Mucosa of gallbladder (tissue), 1 donor: Measurements from ENCODE around the gene TET2. TPM values are rescaled to one million over a fixed set of nuclear protein-coding genes. Genes with fewer than 3 reads are reported as not detected.
"Not testable (repeated sequence)": the region's sequence is repeated elsewhere in the genome, so short reads cannot be mapped to it uniquely, and the experiment has no call there.

Experiments
- DNase-seq: peaks from one replicate; pipeline ENCODE4 v3.0.0-alpha.2; 2020; ENCODE audit warnings: low spot score
- total RNA-seq: library from RNA; stranded (reverse); gene quantifications from one replicate; pipeline ENCODE4 v1.2.1, GENCODE V29; 2021
- donor health status: DM: no; HTN: no; CAD: no.

TET2 gene
- total RNA-seq, 1 donor from 2014 or later = 17.6 TPM

DNA sequence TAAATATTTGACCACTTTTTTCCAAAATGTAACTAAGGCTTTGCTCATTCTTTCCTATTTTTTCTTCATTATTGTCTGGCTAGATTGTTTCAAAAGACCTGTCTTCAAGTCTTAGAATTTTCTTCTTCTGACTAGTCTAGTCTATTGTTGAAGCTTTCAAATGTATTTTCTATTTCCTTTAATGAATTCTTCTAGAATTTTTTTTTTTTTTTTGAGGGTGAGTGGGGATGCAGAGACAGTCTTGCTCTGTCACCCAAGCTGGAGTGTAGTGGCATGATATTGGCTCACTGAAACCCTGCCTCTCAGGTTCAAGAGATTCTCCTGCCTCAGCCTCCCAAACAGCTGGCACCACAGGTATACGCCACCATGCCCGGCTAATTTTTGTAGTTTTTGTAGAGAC lies 141.4 kb downstream of the TET2 start:
- DNase-seq = no peak

GRCh38 chr4:105291925-105292324 lies 145.2 kb downstream of the TET2 start:
- no peak for DNase-seq

DNA sequence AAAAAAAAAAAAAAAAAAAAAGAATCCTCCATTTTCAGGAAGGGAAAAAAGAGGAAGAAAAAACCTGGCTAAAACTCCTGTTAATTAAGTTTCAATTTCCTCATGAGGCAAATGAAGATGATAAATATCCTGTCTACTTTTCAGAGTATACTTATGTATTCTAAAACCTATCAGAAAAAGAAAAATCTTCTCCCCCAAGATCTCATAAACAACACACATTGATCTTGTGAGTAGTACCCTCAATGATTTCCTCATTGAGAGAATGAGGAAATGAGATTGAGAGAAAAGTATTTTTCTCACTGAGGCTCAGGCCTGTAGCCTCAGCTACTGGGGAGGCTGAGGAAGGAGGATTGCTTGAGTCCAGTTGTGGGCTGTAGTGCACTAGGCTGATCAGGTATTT lies 146.7 kb downstream of the TET2 start:
- DNase-seq = no peak

DNA sequence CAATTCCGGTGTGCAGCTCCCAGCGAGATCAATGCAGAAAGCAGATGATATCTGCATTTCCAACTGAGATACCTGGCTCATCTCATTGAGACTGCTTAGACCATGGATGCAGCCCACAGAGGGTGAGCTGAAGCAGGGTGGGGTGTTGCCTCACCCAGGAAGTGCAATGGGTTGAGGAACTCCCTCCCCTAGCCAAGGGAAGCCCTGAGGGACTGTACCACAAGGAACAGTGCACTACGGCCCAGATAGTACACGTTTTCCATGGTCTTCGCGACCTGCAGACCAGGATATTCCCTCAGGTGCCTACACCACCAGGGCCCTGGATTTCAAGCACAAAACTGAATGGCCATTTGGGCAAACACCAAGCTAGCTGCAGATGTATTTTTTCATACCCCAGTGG lies 150.0 kb downstream of the TET2 start:
- DNase-seq = no peak

DNA sequence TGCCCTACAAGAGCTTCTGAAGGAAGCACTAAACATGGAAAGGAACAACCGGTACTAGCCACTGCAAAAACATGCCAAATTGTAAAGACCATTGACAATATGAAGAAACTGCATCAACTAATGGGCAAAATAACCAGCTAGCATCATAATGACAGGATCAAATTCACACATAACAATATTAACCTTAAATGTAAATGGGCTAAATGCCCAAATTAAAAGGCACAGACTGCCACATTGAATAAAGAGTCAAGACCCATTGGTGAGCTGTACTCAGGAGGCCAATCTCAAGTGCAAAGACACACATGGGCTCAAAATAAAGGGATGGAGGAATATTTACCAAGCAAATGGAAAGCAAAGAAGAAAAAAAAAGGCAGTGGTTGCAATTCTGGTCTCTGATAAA lies 152.4 kb downstream of the TET2 start:
- DNase-seq = not testable (repeated sequence)

DNA sequence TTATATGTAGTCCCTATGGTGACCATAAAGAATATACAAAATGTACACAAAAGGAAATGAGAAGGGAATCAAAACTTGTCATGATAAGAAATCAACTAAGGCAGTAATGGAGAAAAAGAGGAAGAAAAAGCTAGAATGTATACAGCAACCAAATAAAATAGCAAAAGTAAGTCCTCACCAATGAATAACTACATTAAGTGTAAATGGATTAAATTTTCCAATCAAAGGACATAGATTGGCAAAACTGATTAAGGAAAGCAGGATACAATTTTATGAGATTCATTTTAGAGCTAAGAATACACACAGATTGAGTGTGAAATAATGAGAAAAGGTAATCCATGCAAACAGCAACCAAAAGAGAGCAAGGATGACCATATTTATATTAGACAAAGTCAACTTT lies 157.4 kb downstream of the TET2 start:
- DNase-seq = no peak

- no peak for DNase-seq
Observed at GRCh38 chr4:105305019-105305836, 158.6 kb downstream of the TET2 start.

DNA sequence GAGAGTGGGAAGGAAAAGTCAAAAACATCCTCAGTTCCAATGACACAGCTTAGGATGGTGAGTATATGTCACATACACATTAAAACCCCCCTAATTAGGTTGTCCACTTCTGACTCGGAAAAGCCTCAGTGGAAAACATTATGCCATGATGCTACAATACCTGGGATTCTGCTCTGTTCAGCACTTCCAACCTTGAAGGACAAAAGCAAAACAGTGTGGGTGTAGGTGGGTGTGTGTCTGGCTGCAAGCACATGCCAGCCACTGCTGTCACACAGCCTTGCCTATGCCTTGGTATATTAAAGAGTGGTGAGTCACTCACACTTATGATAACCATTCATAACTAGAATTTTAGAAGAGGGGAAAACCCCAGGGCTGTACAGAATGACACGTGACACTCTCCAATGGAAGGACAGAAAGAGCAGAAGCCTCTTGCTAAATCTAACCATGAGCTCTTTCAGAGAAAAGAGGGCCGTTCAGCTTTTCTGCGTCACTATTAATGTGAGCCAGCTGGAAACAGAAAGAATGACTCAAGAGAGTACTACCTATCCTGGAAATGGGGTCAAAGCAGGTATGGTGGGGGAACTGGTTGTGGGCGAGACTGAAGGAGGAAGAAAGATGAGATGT lies 159.6 kb downstream of the TET2 start:
- DNase-seq = no peak

- no peak for DNase-seq
Observed at GRCh38 chr4:105306820-105307219, 160.1 kb downstream of the TET2 start.

DNA sequence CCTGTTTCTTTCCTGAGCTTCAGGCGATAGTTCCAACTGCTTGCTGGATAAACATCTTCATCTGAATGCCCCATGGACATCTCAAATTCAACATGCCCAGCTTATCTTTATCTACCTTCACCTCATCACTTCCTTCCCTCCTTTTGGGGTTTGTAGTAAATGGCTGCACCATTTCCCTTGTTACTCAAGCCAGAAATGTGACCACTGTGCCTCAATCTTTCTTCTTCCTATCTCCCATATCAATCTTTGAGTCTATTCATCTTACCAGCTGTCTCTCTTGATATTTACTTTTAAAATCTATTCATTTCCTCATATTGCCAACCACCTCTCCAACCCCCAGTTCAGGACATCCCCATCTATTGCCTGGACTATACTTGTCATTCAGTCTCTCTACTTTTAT lies 171.8 kb downstream of the TET2 start:
- DNase-seq = no peak

- no peak for DNase-seq
Observed at GRCh38 chr4:105327222-105327621, 180.5 kb downstream of the TET2 start.

GRCh38 chr4:105327956-105328355 lies 181.3 kb downstream of the TET2 start:
- no peak for DNase-seq

- no peak for DNase-seq
Observed at GRCh38 chr4:105329081-105329480, 182.4 kb downstream of the TET2 start.
